Spleen (tissue), 11 donors: Measurements from ENCODE around the gene JMJD4. TPM values are rescaled to one million over a fixed set of nuclear protein-coding genes. Genes with fewer than 3 reads are reported as not detected.

Experiments
- DNase-seq: peaks from one replicate; pipeline ENCODE4 v3.0.0-alpha.2; 2020
- H3K27ac ChIP-seq, 8 donors: fragments of 200-600 bp; sonication (generic) in 7 of 8; 1 replicate in 4 of 8; 2 replicates in 4 of 8; pipeline versions ENCODE4 v1.5.0 to v1.8.0; 2016 to 2021; ENCODE audit warnings: inconsistent platforms in 4 of 8, mild to moderate bottlenecking in 4 of 8, moderate library complexity in 1 of 8
- H3K27me3 ChIP-seq, 7 donors: fragments of 200-600 bp; sonication (generic) in 6 of 7; replicated peaks in 1 of 7; 1 replicate in 4 of 7; 2 replicates in 3 of 7; pipeline versions ENCODE4 v1.5.0 to v1.8.0; 2016 to 2021; ENCODE audit warnings: inconsistent platforms in 3 of 7, mild to moderate bottlenecking in 1 of 7
- H3K36me3 ChIP-seq, 6 donors: fragments of 200-600 bp; sonication (generic) in 5 of 6; 1 replicate in 4 of 6; 2 replicates in 2 of 6; pipeline versions ENCODE4 v1.5.0 to v1.8.0; 2016 to 2021; ENCODE audit warnings: inconsistent platforms in 2 of 6
- H3K4me1 ChIP-seq, 6 donors: fragments of 200-600 bp; sonication (generic) in 5 of 6; 1 replicate in 3 of 6; 2 replicates in 3 of 6; pipeline versions ENCODE4 v1.5.0 to v1.8.0; 2016 to 2021; ENCODE audit warnings: inconsistent platforms in 3 of 6
- H3K4me3 ChIP-seq, 8 donors: fragments of 200-600 bp; sonication (generic) in 7 of 8; 1 replicate in 4 of 8; 2 replicates in 4 of 8; pipeline versions ENCODE4 v1.5.0 to v1.8.0; 2016 to 2021; ENCODE audit warnings: inconsistent platforms in 4 of 8, mild to moderate bottlenecking in 4 of 8, moderate library complexity in 2 of 8
- H3K9me3 ChIP-seq, 8 donors: fragments of 200-600 bp; sonication (generic) in 7 of 8; 1 replicate in 4 of 8; 2 replicates in 4 of 8; pipeline versions ENCODE4 v1.5.0 to v1.8.0; 2016 to 2021; ENCODE audit warnings: inconsistent platforms in 4 of 8
- CTCF ChIP-seq, 11 experiments: fragments of 200-600 bp in 7 of 11; fragments of 450-650 bp in 4 of 11; sonication (generic) in 4 of 11; IDR thresholded peaks in 8 of 11; conservative IDR thresholded peaks in 3 of 11; 1 replicate in 7 of 11; 2 replicates in 4 of 11; pipeline versions ENCODE4 v1.4.0 to v1.8.0; 2016 to 2021; ENCODE audit warnings: antibody characterized with exemption in 11 of 11, inconsistent platforms in 4 of 11, mild to moderate bottlenecking in 1 of 11
- POLR2A ChIP-seq, 3 donors: fragments of 450-650 bp; IDR thresholded peaks; one replicate each; pipeline ENCODE4 v1.5.1; 2017; ENCODE audit warnings: antibody characterized with exemption in 3 of 3, mild to moderate bottlenecking in 1 of 3
- POLR2AphosphoS5 ChIP-seq, 3 donors: sonication (generic); formaldehyde crosslinking; IDR thresholded peaks; one replicate each; pipeline ENCODE4 v1.5.1; 2017; ENCODE audit warnings: antibody characterized with exemption in 3 of 3
- WGBS, 5 donors: extraction: QIAGEN DNeasy Blood & Tissue Kit in 3 of 5; methylation state at CpG; one replicate each; pipeline versions ENCODE4 v1.1.5 to v1.1.7; 2013 to 2018; 5-methylcytosine and 5-hydroxymethylcytosine counted together
- intact Hi-C: fragments of 100-400 bp; cut with DNase I; formaldehyde crosslinking; loops from one replicate; pipeline ENCODE4 v1.15.0; 2023; ENCODE audit warnings: low total_unique reads
- polyA plus RNA-seq, 3 donors: library from polyadenylated mRNA; stranded (reverse); fragments of 200-250 nt; gene quantifications; one replicate each; pipeline ENCODE4 v1.2.1, GENCODE V29; 2013
- total RNA-seq, 7 donors: library from RNA; depleted of rRNA in 3 of 7; stranded (reverse); fragments of >200 nt in 3 of 7; fragmentation: NEBNext Ultra II Directional in 4 of 7; extraction: Animal tissue kit (Norgen Biotek cat#: 25700) in 4 of 7; gene quantifications; one replicate each; pipeline versions ENCODE4 v1.1.0 to v1.2.1, GENCODE V29; 2016 to 2021
- donor health status: healthy with polysubstance abuse.
- donor health status: DM: no; HTN: no; CAD: no; lungs with moderate emphysema.
- donor health status: DM: no; HTN: no; CAD: no.
- donor health status: Bipolar disorder and iron deficiency.
- donor health status: healthy.
- donor health status: DM: no; HTN: no; CAD: no.
- donor health status: DM: yes; HTN: yes; CAD: no.

Gene JMJD4
- total and polyA plus RNA-seq, 10 donors: 11.2 to 35.4 (median 18.6) TPM

- TF ChIP-seq POLR2A (IDR thresholded peaks at IDR 0.05) (no peak), CTCF (IDR thresholded peaks at IDR 0.05 in 8 of 11, conservative IDR thresholded peaks at IDR 0.05 in 3 of 11) (no peak), POLR2AphosphoS5 (IDR thresholded peaks at IDR 0.05) (no peak)
- Histone ChIP-seq H3K4me3 (no peak overlapping the region), H3K9me3 (no peaks in the 10 kb centered on the region), H3K27ac (peak overlapping the region in 1 of 8 donors; percentile 12), H3K27me3 (no peaks in the 10 kb centered on the region), H3K4me1 (peaks cover 7 to 55% (median 23%) of the 10 kb centered on the region in 6 donors), H3K36me3 (peaks cover 0 to 15% (median 0%) of the 10 kb centered on the region in 6 donors)
- no peak for DNase-seq
- intact Hi-C loops: no loop called here
- WGBS, 5 donors: 74 to 100% (median 87%) methylated on average over 3 to 7 of the region's 7 CpGs
Measured at GRCh38 chr1:227739636-227740035, 4.5 kb upstream of the JMJD4 start.

- peaks cover 15 to 57% (median 30%) of the 10 kb centered on the region in 6 donors for H3K4me1 ChIP-seq
- no peak overlapping the region for H3K4me3 ChIP-seq
- peak overlapping the region in 1 of 8 donors; percentile 24 for H3K27ac ChIP-seq
- no peaks in the 10 kb centered on the region for H3K9me3 ChIP-seq
- intact Hi-C loops: no loop called here
- 92 to 94% (median 93%) methylated on average over 9 of the region's 9 CpGs for WGBS, 5 donors
- H3K27me3 ChIP-seq: no peaks in the 10 kb centered on the region
- DNase-seq: no peak
- peaks cover 0 to 16% (median 0%) of the 10 kb centered on the region in 6 donors for H3K36me3 ChIP-seq
- TF ChIP-seq POLR2AphosphoS5 (IDR thresholded peaks at IDR 0.05) (no peak), POLR2A (IDR thresholded peaks at IDR 0.05) (no peak), CTCF (IDR thresholded peaks at IDR 0.05 in 8 of 11, conservative IDR thresholded peaks at IDR 0.05 in 3 of 11) (no peak)
Measured at GRCh38 chr1:227738820-227739219, 3.7 kb upstream of the JMJD4 start.

GRCh38 chr1:227736814-227737432 is 1.8 kb upstream of the JMJD4 start:
- intact Hi-C loops: no loop called here
- DNase-seq: no peak
- 83 to 90% (median 88%) methylated on average over 11 of the region's 11 CpGs for WGBS, 5 donors

More at GRCh38 chr1:227736814-227737432, 1.8 kb upstream of the JMJD4 start:
- no peaks in the 10 kb centered on the region for H3K27me3 ChIP-seq
- no peak overlapping the region for H3K4me3 ChIP-seq
- H3K36me3 ChIP-seq: peaks cover 0 to 20% (median 17%) of the 10 kb centered on the region in 6 donors
- H3K27ac ChIP-seq: no peak overlapping the region
- TF ChIP-seq POLR2A (IDR thresholded peaks at IDR 0.05): no peak
- no peak for TF ChIP-seq CTCF (IDR thresholded peaks at IDR 0.05 in 8 of 11, conservative IDR thresholded peaks at IDR 0.05 in 3 of 11)
- no peak for TF ChIP-seq POLR2AphosphoS5 (IDR thresholded peaks at IDR 0.05)
- H3K9me3 ChIP-seq: no peaks in the 10 kb centered on the region
- H3K4me1 ChIP-seq: peaks cover 19 to 76% (median 37%) of the 10 kb centered on the region in 6 donors
